ENCODE data around the gene ATP6V0D1. TPM values are rescaled to one million over a fixed set of nuclear protein-coding genes. Genes with fewer than 3 reads are reported as not detected.
A peak's percentile ranks its signal among the peaks of the same experiment; 100 is the strongest.

ATP6V0D1 gene
- polyA plus RNA-seq, 1 of the 3 experiments (the other 2 are of a cell fraction), result 135 TPM

GRCh38 chr16:67430977-67431774 lies 49.8 kb downstream of the ATP6V0D1 start, which contains the start of gene HSD11B2:
HSD11B2 (plus strand) TSS chr16:67431121; CDS start chr16:67431249, 128 bp downstream.
- H3K9me2 ChIP-seq, result no peaks in the 10 kb centered on the region
- peaks cover 0 to 12% of the 10 kb centered on the region in 2 experiments; a peak in 1 of 4 replicates for H3K4me1 ChIP-seq (ENCODE audit: control insufficient read depth in 1 of 2, insufficient read depth in 2 of 2, low read depth in 1 of 2, low read length in 1 of 2)
- no peaks in the 10 kb centered on the region for H4K20me1 ChIP-seq (ENCODE audit: insufficient read depth)
- no peaks in the 10 kb centered on the region; the same call in 1 of the 2 replicates for H3K27me3 ChIP-seq (ENCODE audit: insufficient read depth)
- peak within 1 kb of the TSS; percentile 74 for H3K4me2 ChIP-seq
- H3K79me2 ChIP-seq (ENCODE audit: insufficient read depth), result no peaks in the 10 kb centered on the region
- no peak within 1 kb of the TSS for H3K9ac ChIP-seq
- DNase-seq, result peak; percentile 93
- H3K36me3 ChIP-seq (replicated peaks in 1 of 2; ENCODE audit: control insufficient read depth in 1 of 2, insufficient read depth in 2 of 2, low read length in 1 of 2), result no peaks in the 10 kb centered on the region
- peak within 1 kb of the TSS; percentile 40 to 43 for H3K4me3 ChIP-seq (ENCODE audit: low read depth in 2 of 2, low read length in 1 of 2)
- no peak for TF ChIP-seq SIN3A (IDR thresholded peaks at IDR 0.05; ENCODE audit: borderline replicate concordance, low read depth, low read length)
- TF ChIP-seq CTCF (IDR thresholded peaks at IDR 0.05), result peak; percentile 17; the same call in 1 of the 2 replicates
- peak; percentile 25; the same call in 1 of the 2 replicates for TF ChIP-seq SMC3 (IDR thresholded peaks at IDR 0.05; ENCODE audit: low read depth, low read length)
- no peak for TF ChIP-seq TAF1 (IDR thresholded peaks at IDR 0.05; ENCODE audit: borderline replicate concordance, low read depth, low read length)
- peak; percentile 35; the same call in 1 of the 2 replicates for TF ChIP-seq MXI1 (IDR thresholded peaks at IDR 0.05; ENCODE audit: low read depth, low read length)
- TF ChIP-seq NRF1 (IDR thresholded peaks at IDR 0.05; ENCODE audit: low read depth, low read length), result peak; percentile 34; the same call in 1 of the 2 replicates
- no peak for TF ChIP-seq NFIC (IDR thresholded peaks at IDR 0.05; ENCODE audit: borderline replicate concordance)
- TF ChIP-seq RAD21 (IDR thresholded peaks at IDR 0.05; ENCODE audit: low read length), result peak; percentile 19; the same call in 1 of the 2 replicates
- H2AFZ ChIP-seq (ENCODE audit: low read depth), result no peak within 1 kb of the TSS
- ChIA-PET CTCF (interaction anchor here (0.7 to 3.1 kb wide), 12 partner anchors 11 to 141 kb away, joined by 3 to 16 read pairs (median 4); partner anchors contain the start of genes ATP6V0D1, LRRC36 and ZDHHC1), POLR2A (interaction anchor here (0.9 to 1.1 kb wide), 2 partner anchors 12 to 13 kb away, joined by 3 to 4 read pairs; no protein-coding TSS in a partner anchor)
- 12% methylated on average over 28 of the region's 87 CpGs for WGBS (ENCODE audit: low lambda C conversion rate)
- H3K9me3 ChIP-seq, result no peaks in the 10 kb centered on the region
- no peak within 1 kb of the TSS for H3K27ac ChIP-seq (ENCODE audit: low read depth in 2 of 2, low read length in 1 of 2)
- no peaks in the 10 kb centered on the region for H3F3A ChIP-seq (replicated peaks; ENCODE audit: insufficient read depth)

GRCh38 chr16:67430504-67430976 lies 50.4 kb downstream of the ATP6V0D1 start:
- CTCF ChIA-PET, result interaction anchor here (0.7 to 3.1 kb wide), 10 partner anchors 11 to 140 kb away, joined by 3 to 16 read pairs (median 4); partner anchors contain the start of genes ATP6V0D1 and ZDHHC1
- Histone ChIP-seq H3K27ac (ENCODE audit: low read depth in 2 of 2, low read length in 1 of 2) (no peak overlapping the region), H2AFZ (ENCODE audit: low read depth) (no peak overlapping the region)

More at GRCh38 chr16:67430504-67430976, 50.4 kb downstream of the ATP6V0D1 start:
- no peaks in the 10 kb centered on the region; the same call in 1 of the 2 replicates for H3K27me3 ChIP-seq (ENCODE audit: insufficient read depth)
- peaks cover 0 to 12% of the 10 kb centered on the region in 2 experiments; a peak in 1 of 4 replicates for H3K4me1 ChIP-seq (ENCODE audit: control insufficient read depth in 1 of 2, insufficient read depth in 2 of 2, low read depth in 1 of 2, low read length in 1 of 2)
- 4% methylated on average over 37 of the region's 53 CpGs for WGBS (ENCODE audit: low lambda C conversion rate)
- H3K9me2 ChIP-seq, result no peaks in the 10 kb centered on the region
- no peaks in the 10 kb centered on the region for H3K9me3 ChIP-seq
- no peaks in the 10 kb centered on the region for H3K79me2 ChIP-seq (ENCODE audit: insufficient read depth)
- no peaks in the 10 kb centered on the region for H4K20me1 ChIP-seq (ENCODE audit: insufficient read depth)
- no peak for TF ChIP-seq EZH2phosphoT487 (IDR thresholded peaks at IDR 0.05; ENCODE audit: borderline replicate concordance, low read depth)
- no peak for TF ChIP-seq YY1 (IDR thresholded peaks at IDR 0.05; ENCODE audit: low read depth)
- TF ChIP-seq GATA2 (CRISPR knock-in tag; IDR thresholded peaks at IDR 0.05), result no peak
- TF ChIP-seq FOSL2 (IDR thresholded peaks at IDR 0.05; ENCODE audit: borderline replicate concordance, low read depth), result no peak
- no peak; the same call in 1 of the 2 replicates for TF ChIP-seq MXI1 (IDR thresholded peaks at IDR 0.05; ENCODE audit: low read depth, low read length)
- no peaks in the 10 kb centered on the region for H3F3A ChIP-seq (replicated peaks; ENCODE audit: insufficient read depth)
- H3K36me3 ChIP-seq (replicated peaks in 1 of 2; ENCODE audit: control insufficient read depth in 1 of 2, insufficient read depth in 2 of 2, low read length in 1 of 2), result no peaks in the 10 kb centered on the region
- peak overlapping the region; percentile 74 for H3K4me2 ChIP-seq
- POLR2A ChIA-PET, result interaction anchor here (0.9 to 1.1 kb wide), 2 partner anchors 12 to 14 kb away, joined by 3 to 4 read pairs; no protein-coding TSS in a partner anchor
- H3K4me3 ChIP-seq (ENCODE audit: low read depth in 2 of 2, low read length in 1 of 2), result peak overlapping the region in 1 of 2 experiments; percentile 40; a peak in 3 of 4 replicates
- H3K9ac ChIP-seq, result no peak overlapping the region
- peak; percentile 68 for DNase-seq

All from SK-N-SH (cell line).